CD14-positive monocyte (primary cell): ENCODE measurements around the gene SPDYE16. TPM values are rescaled to one million over a fixed set of nuclear protein-coding genes. Genes with fewer than 3 reads are reported as not detected.
"Not testable (repeated sequence)": the region's sequence is repeated elsewhere in the genome, so short reads cannot be mapped to it uniquely, and the experiment has no call there.

ENCODE experiments used
- DNase-seq, 3 donors: peaks; one replicate each; pipeline ENCODE4 v3.0.0-alpha.2; 2011 to 2022
- H2AFZ ChIP-seq: 2 replicates; pipeline ENCODE4 v1.6.0; 2012; ENCODE audit warnings: mild to moderate bottlenecking, low read depth, low read length, inconsistent platforms; ENCODE audit not compliant: insufficient read depth, poor library complexity, severe bottlenecking
- H3K27ac ChIP-seq, 2 donors: 1 replicate in 1 of 2; 2 replicates in 1 of 2; pipeline ENCODE4 v1.5.1; 2012 to 2013; ENCODE audit warnings: low read length in 2 of 2, control low read depth in 1 of 2, inconsistent platforms in 1 of 2, low read depth in 1 of 2, mild to moderate bottlenecking in 1 of 2
- H3K27me3 ChIP-seq, 2 donors: one replicate each; pipeline versions ENCODE4 v1.6.0 to v1.6.1; 2011 to 2013; ENCODE audit warnings: low read length in 2 of 2; ENCODE audit not compliant: control insufficient read depth in 2 of 2, insufficient read depth in 2 of 2
- H3K36me3 ChIP-seq, 2 donors: replicated peaks in 1 of 2; 1 replicate in 1 of 2; 2 replicates in 1 of 2; pipeline versions ENCODE4 v1.5.1 to v1.6.1; 2012 to 2013; ENCODE audit warnings: low read length in 2 of 2, control low read depth in 1 of 2, inconsistent platforms in 1 of 2, mild to moderate bottlenecking in 1 of 2; ENCODE audit not compliant: insufficient read depth in 2 of 2, control insufficient read depth in 1 of 2
- H3K4me1 ChIP-seq, 2 donors: 1 replicate in 1 of 2; 2 replicates in 1 of 2; pipeline versions ENCODE4 v1.5.1 to v1.6.1; 2012 to 2013; ENCODE audit warnings: low read length in 2 of 2, control low read depth in 1 of 2, inconsistent platforms in 1 of 2, mild to moderate bottlenecking in 1 of 2, moderate library complexity in 1 of 2; ENCODE audit not compliant: insufficient read depth in 2 of 2, control insufficient read depth in 1 of 2
- H3K4me2 ChIP-seq: replicated peaks from 2 replicates; pipeline ENCODE3; 2012; ENCODE audit warnings: low read length, moderate library complexity, mild to moderate bottlenecking; ENCODE audit not compliant: poor library complexity, severe bottlenecking; ENCODE audit errors: extremely low read depth
- H3K4me3 ChIP-seq, 3 experiments: fragments of 200-600 bp in 1 of 3; sonication (generic) in 1 of 3; replicated peaks in 1 of 3; 1 replicate in 2 of 3; 2 replicates in 1 of 3; pipeline ENCODE4 v1.5.1; 2011 to 2013; ENCODE audit warnings: low read length in 3 of 3, mild to moderate bottlenecking in 3 of 3, control low read depth in 2 of 3, low read depth in 2 of 3, inconsistent platforms in 1 of 3, moderate library complexity in 1 of 3
- H3K79me2 ChIP-seq: 2 replicates; pipeline ENCODE4 v1.6.0; 2012; ENCODE audit warnings: mild to moderate bottlenecking, control low read depth, inconsistent platforms, low read length, moderate library complexity; ENCODE audit not compliant: insufficient read depth
- H3K9ac ChIP-seq: 2 replicates; pipeline ENCODE4 v1.6.0; 2017; ENCODE audit warnings: low read length, mild to moderate bottlenecking; ENCODE audit not compliant: insufficient read depth, poor library complexity, severe bottlenecking
- H3K9me3 ChIP-seq, 2 donors: replicated peaks in 1 of 2; 1 replicate in 1 of 2; 2 replicates in 1 of 2; pipeline versions ENCODE4 v1.5.1 to v1.6.1; 2012 to 2013; ENCODE audit warnings: low read length in 2 of 2, control low read depth in 1 of 2; ENCODE audit not compliant: control insufficient read depth in 1 of 2, insufficient read depth in 1 of 2
- H4K20me1 ChIP-seq: 2 replicates; pipeline ENCODE4 v1.6.0; 2012; ENCODE audit warnings: mild to moderate bottlenecking, low read length, control low read depth, moderate library complexity; ENCODE audit not compliant: insufficient read depth
- H3K27ac Mint-ChIP-seq, 7 donors: one replicate each; pipeline ENCODE4 v1.8.0; 2020; ENCODE audit warnings: mild to moderate bottlenecking in 7 of 7, mixed read lengths in 7 of 7, moderate library complexity in 6 of 7, inconsistent platforms in 2 of 7
- H3K27me3 Mint-ChIP-seq, 3 donors: one replicate each; pipeline ENCODE4 v1.8.0; 2021 to 2022; ENCODE audit warnings: low read depth in 3 of 3, mild to moderate bottlenecking in 3 of 3, mixed read lengths in 3 of 3, moderate library complexity in 3 of 3, inconsistent platforms in 1 of 3
- H3K36me3 Mint-ChIP-seq, 2 donors: one replicate each; pipeline ENCODE4 v1.8.0; 2020; ENCODE audit warnings: mixed read lengths in 2 of 2, inconsistent platforms in 1 of 2, mild to moderate bottlenecking in 1 of 2
- H3K4me1 Mint-ChIP-seq: one replicate; pipeline ENCODE4 v1.8.0; 2020; ENCODE audit warnings: mild to moderate bottlenecking, mixed read lengths
- H3K4me3 Mint-ChIP-seq, 2 donors: one replicate each; pipeline ENCODE4 v1.8.0; 2020; ENCODE audit warnings: mild to moderate bottlenecking in 2 of 2, mixed read lengths in 2 of 2, moderate library complexity in 1 of 2
- H3K9me3 Mint-ChIP-seq, 7 donors: one replicate each; pipeline ENCODE4 v1.8.0; 2020 to 2022; ENCODE audit warnings: mixed read lengths in 7 of 7, mild to moderate bottlenecking in 6 of 7, moderate library complexity in 6 of 7, inconsistent platforms in 2 of 7
- WGBS: methylation state at CpG from one replicate; pipeline ENCODE4 v1.1.5; 2013; ENCODE audit warnings: missing lambda C conversion rate; ENCODE audit not compliant: insufficient coverage; 5-methylcytosine and 5-hydroxymethylcytosine counted together
- intact Hi-C, 2 donors: fragments of 100-400 bp; cut with micrococcal nuclease; formaldehyde crosslinking; loops; one replicate each; pipeline versions ENCODE4 v1.15.0 to v1.15.1; 2023
- polyA plus RNA-seq, 3 donors: library from polyadenylated mRNA; depleted of rRNA in 1 of 3; unstranded in 2 of 3; stranded (reverse) in 1 of 3; fragments of 300-500 nt in 2 of 3; fragments of >200 nt in 1 of 3; fragmentation: Illumina TruSeq in 2 of 3; gene quantifications; 1 replicate in 2 of 3; 2 replicates in 1 of 3; pipeline ENCODE4 v1.2.3, GENCODE V29; 2012 to 2021

The SPDYE16 gene
- polyA plus RNA-seq, 3 donors, result 0.23 TPM; not detected in 2

GRCh38 chr7:76561342-76561741 is 18.2 kb upstream of the SPDYE16 start:
- H3K4me1 Mint-ChIP-seq, H3K27me3 Mint-ChIP-seq, H3K27me3 ChIP-seq, H3K9ac ChIP-seq, intact Hi-C loops, H3K27ac ChIP-seq, H3K9me3 Mint-ChIP-seq, H3K36me3 ChIP-seq, H2AFZ ChIP-seq, H3K79me2 ChIP-seq, H3K4me1 ChIP-seq, H3K27ac Mint-ChIP-seq, DNase-seq, H3K9me3 ChIP-seq, H3K4me3 ChIP-seq, H4K20me1 ChIP-seq, H3K4me2 ChIP-seq, H3K4me3 Mint-ChIP-seq: not testable (repeated sequence)
- WGBS, result no CpG with 5 or more reads among the region's 3 CpGs
- peaks cover 18 to 19% of the 10 kb centered on the region in 2 donors for H3K36me3 Mint-ChIP-seq

- H3K9me3 Mint-ChIP-seq, H3K4me2 ChIP-seq, H3K9ac ChIP-seq, H3K4me3 ChIP-seq, H3K4me1 ChIP-seq, H3K27me3 ChIP-seq, H3K9me3 ChIP-seq, H3K4me1 Mint-ChIP-seq, intact Hi-C loops, H4K20me1 ChIP-seq, H3K27me3 Mint-ChIP-seq, DNase-seq, H3K27ac ChIP-seq, H3K4me3 Mint-ChIP-seq, H3K79me2 ChIP-seq, H2AFZ ChIP-seq, H3K36me3 ChIP-seq: not testable (repeated sequence)
- peaks cover 13 to 15% of the 10 kb centered on the region in 2 donors for H3K36me3 Mint-ChIP-seq
- H3K27ac Mint-ChIP-seq, result peak overlapping the region in 1 of 7 donors; percentile 78
- no CpG with 5 or more reads among the region's 4 CpGs for WGBS
These were observed 17.1 kb upstream of the SPDYE16 start for GRCh38 chr7:76560157-76560556.

GRCh38 chr7:76559685-76560084 is 16.6 kb upstream of the SPDYE16 start:
- H2AFZ ChIP-seq, H3K36me3 ChIP-seq, H3K4me3 ChIP-seq, H3K4me3 Mint-ChIP-seq, H3K27me3 Mint-ChIP-seq, H3K4me1 Mint-ChIP-seq, H3K4me2 ChIP-seq, H3K27ac ChIP-seq, H3K9me3 Mint-ChIP-seq, DNase-seq, H3K9ac ChIP-seq, H3K27me3 ChIP-seq, H3K9me3 ChIP-seq, H4K20me1 ChIP-seq, H3K79me2 ChIP-seq, H3K4me1 ChIP-seq, intact Hi-C loops: not testable (repeated sequence)
- peaks cover 17% of the 10 kb centered on the region in 2 donors for H3K36me3 Mint-ChIP-seq
- H3K27ac Mint-ChIP-seq, result peak overlapping the region in 2 of 7 donors; percentile 37 to 53
- no CpG with 5 or more reads among the region's 6 CpGs for WGBS

- H3K27me3 ChIP-seq, H3K27ac ChIP-seq, intact Hi-C loops, H3K9me3 Mint-ChIP-seq, H3K27me3 Mint-ChIP-seq, H2AFZ ChIP-seq, H3K27ac Mint-ChIP-seq, H3K4me3 Mint-ChIP-seq, H3K9me3 ChIP-seq, DNase-seq, H3K4me3 ChIP-seq, H3K4me1 ChIP-seq, H3K36me3 ChIP-seq, H3K4me2 ChIP-seq, H3K9ac ChIP-seq, H4K20me1 ChIP-seq: not testable (repeated sequence)
- no CpG with 5 or more reads among the region's 6 CpGs for WGBS
- H3K79me2 ChIP-seq, result peaks cover 13% of the 10 kb centered on the region
- Mint-ChIP-seq H3K36me3 (peaks cover 10 to 17% of the 10 kb centered on the region in 2 donors), H3K4me1 (peaks cover 24% of the 10 kb centered on the region)
These were observed 8.9 kb upstream of the SPDYE16 start for GRCh38 chr7:76551992-76552391.
